HG03571 (cell line): ENCODE results near the gene CSF1.
"Not testable (repeated sequence)": the region's sequence is repeated elsewhere in the genome, so short reads cannot be mapped to it uniquely, and the experiment has no call there.

Source experiments
- ATAC-seq: cut with Tn5 transposase; IDR thresholded peaks from one replicate; pipeline ENCODE4 v1.9.1; 2021; ENCODE audit not compliant: unreplicated experiment

The CSF1 gene

GRCh38 chr1:109917768-109918606 is 7.3 kb downstream of the CSF1 start:
- ATAC-seq: no peak

DNA sequence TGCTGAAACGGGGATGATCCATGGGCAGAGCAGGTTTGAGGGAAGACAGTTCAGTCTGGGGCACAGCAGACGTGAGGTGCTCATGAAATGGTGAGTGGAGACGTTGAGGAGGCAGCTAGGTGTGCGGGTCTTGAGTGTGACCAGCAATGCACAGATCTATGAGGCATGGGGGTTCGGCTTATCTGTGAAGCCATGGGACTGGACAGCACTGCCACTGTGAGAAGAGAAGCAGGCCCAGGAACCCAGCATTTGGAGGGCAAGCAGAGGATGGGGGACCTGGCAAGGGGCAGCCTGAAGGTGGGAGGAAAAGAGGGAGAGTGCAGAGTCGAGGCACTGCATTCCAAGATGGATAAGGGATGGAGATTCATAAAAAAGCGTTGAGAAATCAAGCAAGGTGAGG is 8.0 kb downstream of the CSF1 start:
- no peak for ATAC-seq

DNA sequence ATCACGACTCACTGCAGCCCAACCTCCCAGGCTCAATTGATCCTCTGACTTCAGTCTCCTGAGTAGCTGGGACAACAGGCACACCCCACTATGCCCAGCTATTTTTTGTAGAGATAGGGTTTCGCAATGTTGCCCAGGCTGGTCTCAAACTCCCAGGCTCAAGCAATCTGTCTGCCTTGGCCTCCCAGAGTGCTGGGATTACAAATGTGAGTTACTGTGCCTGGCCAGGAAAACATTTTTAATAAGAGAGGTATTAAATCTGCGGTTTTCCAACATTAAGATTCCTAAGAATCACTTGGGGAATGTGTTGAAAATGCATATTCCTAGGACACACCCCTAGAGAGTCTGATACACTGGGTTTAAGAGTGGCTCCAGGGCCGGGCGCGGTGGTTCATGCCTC is 8.7 kb downstream of the CSF1 start:
- ATAC-seq: no peak

GRCh38 chr1:109920391-109920790 is 9.7 kb downstream of the CSF1 start:
- not testable (repeated sequence) for ATAC-seq

DNA sequence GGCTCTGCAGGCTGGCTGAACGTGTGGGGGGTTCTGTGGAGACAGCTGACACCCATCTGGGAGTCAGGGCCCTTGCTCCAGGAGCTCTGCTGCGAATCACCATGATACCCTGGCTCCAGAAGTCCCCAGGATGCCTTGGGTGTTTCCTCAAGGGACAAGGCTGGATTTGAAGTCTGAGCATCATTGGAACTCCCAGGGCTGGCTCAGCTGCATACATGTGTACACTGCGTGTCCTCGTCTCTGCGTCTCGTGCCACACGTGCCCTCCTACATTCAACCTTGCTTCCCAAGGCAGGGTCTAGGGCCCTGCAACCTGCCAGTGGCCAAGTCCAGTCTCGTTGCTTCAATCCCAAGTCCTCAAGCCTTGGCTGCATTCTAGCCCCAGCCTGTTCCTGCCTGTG is 11.7 kb downstream of the CSF1 start:
- no peak for ATAC-seq

- ATAC-seq: no peak
Measured at GRCh38 chr1:109923131-109923945, 12.7 kb downstream of the CSF1 start.

DNA sequence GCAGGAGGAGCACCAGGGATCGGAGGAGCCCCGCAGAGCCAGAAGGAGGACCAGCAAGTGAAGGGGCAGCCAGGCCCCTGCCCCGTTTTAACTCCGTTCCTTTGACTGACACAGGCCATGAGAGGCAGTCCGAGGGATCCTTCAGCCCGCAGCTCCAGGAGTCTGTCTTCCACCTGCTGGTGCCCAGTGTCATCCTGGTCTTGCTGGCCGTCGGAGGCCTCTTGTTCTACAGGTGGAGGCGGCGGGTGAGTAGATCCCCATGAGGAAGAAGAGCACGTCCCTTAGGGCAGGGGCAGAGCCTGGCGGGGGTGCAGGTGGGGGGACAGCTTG is 13.3 kb downstream of the CSF1 start:
- no peak for ATAC-seq

DNA sequence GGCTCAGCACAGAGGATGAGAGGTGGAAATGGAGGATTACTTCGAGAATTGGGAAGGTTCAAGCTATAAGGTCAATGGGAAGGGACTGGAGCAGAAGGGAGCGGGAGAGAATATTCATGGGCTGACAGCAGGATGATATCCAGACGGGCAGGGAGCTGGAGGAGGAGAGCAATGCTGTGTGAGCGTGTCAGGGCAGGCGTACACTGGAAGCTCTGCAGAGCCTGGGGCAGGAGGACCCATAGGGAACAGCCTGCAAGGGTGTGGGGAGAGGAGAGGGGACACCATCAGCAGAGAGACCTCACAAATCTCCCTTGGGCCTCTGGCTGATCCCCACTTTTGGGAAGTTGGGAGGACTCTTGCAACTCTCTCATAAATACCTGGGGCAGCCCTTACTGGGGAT is 13.7 kb downstream of the CSF1 start:
- ATAC-seq: no peak

GRCh38 chr1:109925159-109925990 is 14.7 kb downstream of the CSF1 start:
- ATAC-seq: no peak

DNA sequence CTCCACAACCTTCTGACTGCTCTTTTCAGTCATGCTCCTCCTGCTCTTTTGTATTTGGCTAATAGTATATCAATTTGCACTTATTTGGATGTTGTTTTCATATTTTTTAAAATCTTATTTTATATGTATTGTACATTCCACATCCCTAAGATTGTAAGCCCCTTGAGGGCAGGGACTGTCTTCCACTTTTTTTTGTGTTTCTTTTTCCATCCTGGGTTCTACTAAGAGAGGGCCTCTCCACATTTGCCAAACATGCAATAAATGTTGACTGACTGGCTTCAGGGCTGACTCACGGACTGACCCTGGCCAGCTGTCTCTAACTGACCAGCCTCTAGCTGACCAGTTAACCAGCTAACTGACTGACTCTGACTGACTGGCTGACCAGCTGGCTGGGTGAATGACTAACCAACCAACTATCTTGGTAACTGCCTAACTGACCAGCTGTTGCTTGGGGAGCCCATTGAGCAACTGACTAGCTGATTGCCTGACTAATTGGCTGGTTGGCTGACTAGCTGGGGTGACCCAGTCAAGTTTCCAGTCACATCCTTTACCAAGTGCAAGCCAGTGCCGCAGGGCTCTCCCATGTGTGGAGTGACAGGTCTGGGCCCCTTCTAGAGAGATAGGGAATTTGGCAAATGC is 16.1 kb downstream of the CSF1 start:
- ATAC-seq: no peak

DNA sequence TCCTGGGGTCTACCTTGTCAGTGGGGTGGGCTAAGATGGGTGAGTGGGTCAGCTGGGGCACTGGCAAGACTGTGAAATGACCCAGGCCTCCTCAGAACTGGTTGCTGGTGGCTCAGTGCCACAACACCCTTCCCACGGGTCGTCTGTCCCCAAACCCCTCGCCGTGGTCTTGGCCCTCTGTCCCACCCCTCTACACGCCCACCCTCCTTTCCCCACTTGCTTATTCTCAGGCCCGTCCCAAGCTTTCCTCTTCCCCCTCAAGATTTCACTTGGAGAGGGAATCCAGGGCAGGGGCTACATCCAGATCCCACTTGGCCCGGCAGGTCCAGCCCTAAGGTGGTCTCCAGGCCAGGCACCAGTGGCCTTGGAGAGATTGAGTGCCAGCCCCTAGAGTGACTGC is 16.7 kb downstream of the CSF1 start:
- no peak for ATAC-seq

DNA sequence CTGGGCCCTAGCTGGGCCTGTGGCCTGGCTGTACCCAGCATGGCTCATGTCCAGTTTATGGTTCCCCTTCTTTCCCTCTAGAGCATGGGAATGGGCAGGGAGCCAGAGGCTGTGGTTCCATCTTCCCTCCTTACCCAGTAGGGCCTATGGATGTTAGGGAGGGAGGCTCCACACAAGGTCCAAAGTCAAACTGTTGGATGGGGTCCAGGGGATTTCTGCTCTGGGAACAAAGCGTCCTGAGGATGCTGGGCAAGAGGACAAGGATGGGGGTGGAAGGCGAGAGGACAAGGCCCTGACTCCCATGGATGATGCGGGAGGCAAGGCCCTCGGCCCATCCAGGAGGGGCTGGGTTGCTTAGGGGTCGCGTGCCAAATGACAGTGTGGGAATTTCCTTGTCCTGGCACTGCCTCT is 17.3 kb downstream of the CSF1 start:
- ATAC-seq: no peak

GRCh38 chr1:109928591-109929111 is 18.0 kb downstream of the CSF1 start:
- no peak for ATAC-seq

DNA sequence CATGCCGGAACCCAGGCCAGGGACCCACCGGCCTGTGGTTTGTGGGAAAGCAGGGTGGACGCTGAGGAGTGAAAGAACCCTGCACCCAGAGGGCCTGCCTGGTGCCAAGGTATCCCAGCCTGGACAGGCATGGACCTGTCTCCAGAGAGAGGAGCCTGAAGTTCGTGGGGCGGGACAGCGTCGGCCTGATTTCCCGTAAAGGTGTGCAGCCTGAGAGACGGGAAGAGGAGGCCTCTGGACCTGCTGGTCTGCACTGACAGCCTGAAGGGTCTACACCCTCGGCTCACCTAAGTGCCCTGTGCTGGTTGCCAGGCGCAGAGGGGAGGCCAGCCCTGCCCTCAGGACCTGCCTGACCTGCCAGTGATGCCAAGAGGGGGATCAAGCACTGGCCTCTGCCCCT is 18.5 kb downstream of the CSF1 start:
- no peak for ATAC-seq

- ATAC-seq: no peak
Measured at GRCh38 chr1:109929588-109930251, 19.1 kb downstream of the CSF1 start.

- ATAC-seq: no peak
Measured at GRCh38 chr1:109930252-109930993, 19.8 kb downstream of the CSF1 start.

GRCh38 chr1:109931189-109931731 is 20.6 kb downstream of the CSF1 start:
- no peak for ATAC-seq

DNA sequence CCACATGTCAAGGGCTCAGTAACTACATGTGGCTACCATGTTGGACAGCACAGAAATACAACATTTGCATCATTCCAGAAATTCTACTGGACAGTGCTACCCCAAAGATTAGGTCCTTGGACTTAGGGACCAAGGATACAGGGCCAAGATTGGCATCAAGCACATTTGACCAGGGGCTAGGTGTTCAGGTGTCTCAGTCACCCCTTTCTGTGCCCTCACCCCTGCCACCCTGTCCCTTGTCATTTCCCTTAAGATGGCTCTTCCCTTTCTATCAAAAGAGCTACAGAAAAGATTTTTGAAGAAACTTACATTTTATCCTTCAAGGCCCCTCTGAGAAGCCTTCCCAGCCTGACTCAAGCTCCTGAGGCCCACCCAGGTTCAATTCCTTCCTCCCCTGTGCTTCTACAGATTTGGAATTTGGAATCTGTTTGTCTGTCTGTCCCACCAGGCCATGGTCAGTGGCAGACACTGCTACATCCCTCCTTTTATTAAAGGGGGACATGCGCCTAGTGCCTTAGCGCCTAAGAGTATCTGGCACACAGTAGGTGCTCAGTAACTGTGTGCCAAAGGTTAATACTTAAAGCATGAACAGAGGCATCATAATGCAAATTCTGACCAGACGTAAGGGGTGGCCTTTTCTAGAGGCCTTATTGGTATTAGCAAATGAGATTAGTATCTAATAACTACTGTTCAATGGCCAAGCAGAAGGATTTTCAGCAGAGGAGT is 21.4 kb downstream of the CSF1 start:
- ATAC-seq: no peak

- no peak for ATAC-seq
Measured at GRCh38 chr1:109932679-109933078, 22.0 kb downstream of the CSF1 start.
